SK-N-SH (cell line): Measurements from ENCODE around the gene SIRT5. TPM values are rescaled to one million over a fixed set of nuclear protein-coding genes. Genes with fewer than 3 reads are reported as not detected.

Experiments
- CTCF ChIA-PET: fragments of 300-600, 350-600 bp; formaldehyde crosslinking; extraction: SDS; loops from one replicate; lab custom pipeline; 2021; lab: Yijun Ruan, JAX
- POLR2A ChIA-PET: fragments of 350-600 bp; sonication (Branson Sonifier 250); formaldehyde crosslinking; extraction: SDS; loops from one replicate; lab custom pipeline; 2020; ENCODE audit warnings: antibody characterized with exemption, inconsistent platforms; lab: Yijun Ruan, JAX
- DNase-seq: peaks from one replicate; pipeline ENCODE4 v3.0.0; 2012
- H2AFZ ChIP-seq: fragments of 200-600 bp; sonication (generic); 2 replicates; pipeline ENCODE4 v1.8.1; 2016; ENCODE audit warnings: antibody characterized with exemption, mild to moderate bottlenecking, low read depth
- H3F3A ChIP-seq: fragments of 200-600 bp; sonication (generic); replicated peaks from 2 replicates; pipeline ENCODE3; 2016; ENCODE audit warnings: antibody characterized with exemption, mild to moderate bottlenecking; ENCODE audit not compliant: insufficient read depth
- H3K27ac ChIP-seq, 2 experiments: fragments of 200-500 bp in 1 of 2; fragments of 200-600 bp in 1 of 2; sonication (Bioruptor generic) in 1 of 2; sonication (generic), shearing (Covaris generic) in 1 of 2; 2 replicates each; pipeline versions ENCODE4 v1.5.1 to v1.6.1; 2014 to 2016; ENCODE audit warnings: low read depth in 2 of 2, inconsistent platforms in 1 of 2, low read length in 1 of 2, mild to moderate bottlenecking in 1 of 2, mixed read lengths in 1 of 2
- H3K27me3 ChIP-seq: fragments of 200-600 bp; sonication (generic), shearing (Covaris generic); 2 replicates; pipeline ENCODE4 v1.6.1; 2016; ENCODE audit warnings: mixed run types; ENCODE audit not compliant: insufficient read depth
- H3K36me3 ChIP-seq, 2 experiments: fragments of 200-500 bp in 1 of 2; fragments of 200-600 bp in 1 of 2; sonication (Bioruptor generic) in 1 of 2; sonication (generic) in 1 of 2; replicated peaks in 1 of 2; 2 replicates each; pipeline versions ENCODE3 to v1.5.1; 2014 to 2016; ENCODE audit warnings: low read length in 1 of 2, mild to moderate bottlenecking in 1 of 2; ENCODE audit not compliant: insufficient read depth in 2 of 2, control insufficient read depth in 1 of 2
- H3K4me1 ChIP-seq, 2 experiments: fragments of 200-500 bp in 1 of 2; fragments of 200-600 bp in 1 of 2; sonication (Bioruptor generic) in 1 of 2; sonication (generic), shearing (Covaris generic) in 1 of 2; 2 replicates each; pipeline versions ENCODE4 v1.5.1 to v1.6.1; 2014 to 2016; ENCODE audit warnings: low read depth in 1 of 2, low read length in 1 of 2, mixed run types in 1 of 2; ENCODE audit not compliant: insufficient read depth in 2 of 2, control insufficient read depth in 1 of 2
- H3K4me2 ChIP-seq: fragments of 200-600 bp; sonication (generic), shearing (Covaris generic); 2 replicates; pipeline ENCODE4 v1.6.1; 2017; ENCODE audit warnings: mixed run types
- H3K4me3 ChIP-seq, 2 experiments: fragments of 200-500 bp in 1 of 2; fragments of 200-600 bp in 1 of 2; sonication (Bioruptor generic) in 1 of 2; sonication (generic), shearing (Covaris generic) in 1 of 2; 2 replicates each; pipeline versions ENCODE4 v1.5.1 to v1.8.1; 2014 to 2016; ENCODE audit warnings: low read depth in 2 of 2, inconsistent platforms in 1 of 2, low read length in 1 of 2, mild to moderate bottlenecking in 1 of 2, mixed read lengths in 1 of 2, moderate library complexity in 1 of 2
- H3K79me2 ChIP-seq: fragments of 200-600 bp; sonication (generic); 2 replicates; pipeline ENCODE4 v1.8.1; 2017; ENCODE audit warnings: mild to moderate bottlenecking; ENCODE audit not compliant: insufficient read depth
- H3K9ac ChIP-seq: fragments of 200-600 bp; sonication (generic); 2 replicates; pipeline ENCODE4 v1.6.1; 2017; ENCODE audit warnings: mixed run types
- H3K9me2 ChIP-seq: fragments of 200-600 bp; sonication (generic); 2 replicates; pipeline ENCODE4 v1.6.1; 2017; ENCODE audit warnings: mixed run types
- H3K9me3 ChIP-seq: fragments of 200-600 bp; sonication (generic); 2 replicates; pipeline ENCODE4 v1.6.1; 2017; ENCODE audit warnings: mixed run types, mild to moderate bottlenecking, moderate library complexity
- H4K20me1 ChIP-seq: fragments of 200-600 bp; sonication (generic); 2 replicates; pipeline ENCODE4 v1.6.1; 2017; ENCODE audit warnings: mild to moderate bottlenecking, mixed run types; ENCODE audit not compliant: insufficient read depth
- EP300 ChIP-seq, 2 experiments: IDR thresholded peaks; 2 replicates each; pipeline versions ENCODE4 v1.4.0 to v1.6.1; 2012; ENCODE audit warnings: borderline replicate concordance in 1 of 2, low read depth in 1 of 2, low read length in 1 of 2
- FOSL2 ChIP-seq: IDR thresholded peaks from 2 replicates; pipeline ENCODE4 v1.4.0; 2012; ENCODE audit warnings: low read depth, mild to moderate bottlenecking, moderate library complexity, borderline replicate concordance
- FOXM1 ChIP-seq: IDR thresholded peaks from 2 replicates; pipeline ENCODE4 v1.4.0; 2012; ENCODE audit warnings: low read depth, mild to moderate bottlenecking
- GABPA ChIP-seq: IDR thresholded peaks from 2 replicates; pipeline ENCODE4 v1.4.0; 2012; ENCODE audit warnings: low read depth, mild to moderate bottlenecking
- IRF3 ChIP-seq: fragments of 150-350 bp; IDR thresholded peaks from 2 replicates; pipeline ENCODE4 v1.6.1; 2016; ENCODE audit warnings: mild to moderate bottlenecking, low read depth, low read length
- MAX ChIP-seq: IDR thresholded peaks from 2 replicates; pipeline ENCODE4 v1.4.0; 2012; ENCODE audit warnings: low read depth
- POLR2AphosphoS5 ChIP-seq: IDR thresholded peaks from 2 replicates; pipeline ENCODE4 v1.6.1; 2012; ENCODE audit warnings: low read depth, low read length
- RAD21 ChIP-seq: IDR thresholded peaks from 2 replicates; pipeline ENCODE4 v1.6.1; 2012; ENCODE audit warnings: mild to moderate bottlenecking, low read length
- RCOR1 ChIP-seq: fragments of 150-350 bp; IDR thresholded peaks from 2 replicates; pipeline ENCODE4 v1.6.1; 2017; ENCODE audit warnings: antibody characterized with exemption, low read length
- RXRA ChIP-seq: IDR thresholded peaks from 2 replicates; pipeline ENCODE4 v1.4.0; 2012; ENCODE audit warnings: low read depth, mild to moderate bottlenecking, borderline replicate concordance
- SMC3 ChIP-seq: IDR thresholded peaks from 2 replicates; pipeline ENCODE4 v1.6.1; 2012; ENCODE audit warnings: low read depth, low read length, improper control_type of control experiment
- TCF12 ChIP-seq: IDR thresholded peaks from 2 replicates; pipeline ENCODE4 v1.4.0; 2012
- USF2 ChIP-seq: fragments of 150-350 bp; IDR thresholded peaks from 2 replicates; pipeline ENCODE4 v1.6.1; 2017; ENCODE audit warnings: antibody characterized with exemption, low read length, low read depth, borderline replicate concordance
- WGBS: methylation state at CpG from one replicate; pipeline ENCODE4 v1.1.6; 2017; ENCODE audit warnings: low lambda C conversion rate; 5-methylcytosine and 5-hydroxymethylcytosine counted together
- polyA plus RNA-seq, 3 experiments: library from polyadenylated mRNA; depleted of rRNA; stranded (reverse); fragments of >200 nt; gene quantifications; 2 replicates each; pipeline ENCODE4 v1.2.3, GENCODE V29; 2012

The SIRT5 gene
- polyA plus RNA-seq, 1 of the 3 experiments (the other 2 are of a cell fraction) = 6.7 TPM

- H3K27me3 ChIP-seq = no peaks in the 10 kb centered on the region
- ChIA-PET POLR2A (no interaction called here), CTCF (interaction anchor here (1.3 to 2.7 kb wide), 2 partner anchors 18 to 28 kb away, joined by 4 to 11 read pairs; partner anchors contain the start of gene NOL7)
- TF ChIP-seq RXRA (no peak), IRF3 (no peak), RAD21 (no peak), TCF12 (no peak), MAX (no peak), POLR2AphosphoS5 (no peak)
- no peaks in the 10 kb centered on the region for H4K20me1 ChIP-seq
- H3K79me2 ChIP-seq = peaks cover 15% of the 10 kb centered on the region; the same call in 1 of the 2 replicates
- H3K4me1 ChIP-seq = no peaks in the 10 kb centered on the region; a peak in 2 of 4 replicates
- H3K4me3 ChIP-seq = no peak overlapping the region
- DNase-seq = no peak
- no peak overlapping the region for H3K9ac ChIP-seq
- WGBS = 81% methylated on average over 3 of the region's 3 CpGs
- H3K9me3 ChIP-seq = no peaks in the 10 kb centered on the region
- H3K27ac ChIP-seq = no peak overlapping the region
- peaks cover 4% of the 10 kb centered on the region for H3F3A ChIP-seq
- no peaks in the 10 kb centered on the region; the same call in 1 of the 2 replicates for H3K9me2 ChIP-seq
- H2AFZ ChIP-seq = no peak overlapping the region
- H3K36me3 ChIP-seq = peaks cover 47 to 69% of the 10 kb centered on the region in 2 experiments
- H3K4me2 ChIP-seq = no peak overlapping the region
Measured at GRCh38 chr6:13643125-13643524, 68.7 kb downstream of the SIRT5 start.

GRCh38 chr6:13648850-13649249 is 74.4 kb downstream of the SIRT5 start:
- Histone ChIP-seq H3F3A (peaks cover 20% of the 10 kb centered on the region), H3K27me3 (no peaks in the 10 kb centered on the region), H3K4me3 (no peak overlapping the region), H3K27ac (no peak overlapping the region), H3K4me1 (peaks cover 2 to 7% of the 10 kb centered on the region in 2 experiments; a peak in 2 of 4 replicates), H3K4me2 (no peak overlapping the region), H3K9me3 (no peaks in the 10 kb centered on the region), H3K9ac (no peak overlapping the region), H2AFZ (no peak overlapping the region), H3K9me2 (no peaks in the 10 kb centered on the region), H4K20me1 (no peaks in the 10 kb centered on the region), H3K36me3 (peaks cover 16 to 56% of the 10 kb centered on the region in 2 experiments), H3K79me2 (peaks cover 34% of the 10 kb centered on the region)
- POLR2A ChIA-PET = no interaction called here
- no peak for TF ChIP-seq GABPA
- TF ChIP-seq RCOR1 = no peak
- no peak for TF ChIP-seq FOXM1
- no peak for TF ChIP-seq MAX
- TF ChIP-seq POLR2AphosphoS5 = no peak
- no peak for TF ChIP-seq RXRA
- no peak for TF ChIP-seq USF2
- no peak for TF ChIP-seq FOSL2
- no peak for TF ChIP-seq SMC3
- no peak for TF ChIP-seq EP300 (IDR thresholded peaks at IDR 0.05; ENCODE audit: borderline replicate concordance in 1 of 2, low read depth in 1 of 2, low read length in 1 of 2)
- no peak for DNase-seq
- CTCF ChIA-PET = no interaction called here
